ENCODE data around the gene SDHB. TPM values are rescaled to one million over a fixed set of nuclear protein-coding genes. Genes with fewer than 3 reads are reported as not detected.

SDHB gene
- total RNA-seq, 2 donors from 2014 or later = 185 to 240 TPM

DNA sequence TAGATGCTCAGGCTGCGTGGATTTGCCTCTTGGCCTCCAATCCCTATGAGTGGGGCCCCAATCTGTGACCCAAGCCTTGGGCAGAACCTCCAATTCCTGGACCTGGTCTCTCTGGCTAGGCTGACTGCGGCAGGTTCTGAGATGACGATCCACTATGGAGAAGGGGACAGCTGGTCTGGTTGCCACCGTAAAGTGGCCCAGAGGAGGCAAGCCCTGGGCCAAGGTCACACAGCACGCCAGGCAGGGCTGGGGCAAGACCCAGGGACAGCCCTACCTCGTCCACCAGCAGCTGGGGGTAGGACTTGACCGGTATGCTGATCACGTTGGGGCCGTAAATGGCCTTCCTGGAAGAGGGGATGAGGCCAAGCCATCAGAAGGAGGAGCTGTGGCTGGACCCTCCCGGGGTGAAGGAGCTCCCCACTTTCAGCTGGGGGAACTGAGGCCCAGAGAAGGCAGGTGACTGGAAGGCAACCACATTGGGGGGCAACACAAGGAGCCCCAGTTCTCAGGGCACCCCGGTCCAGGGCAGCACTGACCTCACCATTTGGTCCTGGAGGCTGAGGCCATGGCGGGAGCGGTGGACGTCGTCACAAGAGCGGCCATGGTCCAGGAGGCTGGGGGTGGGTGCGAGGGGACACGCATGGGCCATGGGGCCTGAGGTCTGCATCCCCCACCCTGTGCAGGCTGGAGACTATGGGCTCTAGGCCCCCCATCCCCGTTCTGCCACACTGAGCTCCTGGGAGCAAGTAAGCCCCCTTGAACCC lies 51.9 kb downstream of the SDHB start:
- intact Hi-C loops (cut with DNase I, micrococcal nuclease) = no loop called here
- no peak for ATAC-seq
- DNase-seq = no peak

DNA sequence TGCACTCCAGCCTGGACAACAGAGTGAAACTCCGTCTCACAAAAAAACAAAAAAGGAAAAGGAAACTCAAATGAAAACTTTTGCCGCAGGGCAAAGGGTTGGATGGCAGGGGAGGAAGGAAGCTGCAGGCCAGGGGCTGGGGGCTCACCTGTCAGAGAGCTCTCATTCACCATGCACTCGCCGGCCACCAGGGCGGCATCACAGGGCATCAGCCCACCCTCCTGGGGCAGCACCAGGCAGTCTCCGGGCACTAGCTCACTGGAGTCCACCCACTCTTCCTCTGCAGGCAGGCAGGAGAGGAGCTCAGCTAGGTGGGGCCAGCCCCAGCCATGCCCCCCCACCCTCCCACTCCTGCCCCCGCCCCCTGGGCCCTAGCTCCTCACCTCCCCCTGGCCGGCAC lies 54.0 kb downstream of the SDHB start:
- DNase-seq (no peak), ATAC-seq (no peak)
- intact Hi-C loops (cut with DNase I, micrococcal nuclease) = no loop called here

DNA sequence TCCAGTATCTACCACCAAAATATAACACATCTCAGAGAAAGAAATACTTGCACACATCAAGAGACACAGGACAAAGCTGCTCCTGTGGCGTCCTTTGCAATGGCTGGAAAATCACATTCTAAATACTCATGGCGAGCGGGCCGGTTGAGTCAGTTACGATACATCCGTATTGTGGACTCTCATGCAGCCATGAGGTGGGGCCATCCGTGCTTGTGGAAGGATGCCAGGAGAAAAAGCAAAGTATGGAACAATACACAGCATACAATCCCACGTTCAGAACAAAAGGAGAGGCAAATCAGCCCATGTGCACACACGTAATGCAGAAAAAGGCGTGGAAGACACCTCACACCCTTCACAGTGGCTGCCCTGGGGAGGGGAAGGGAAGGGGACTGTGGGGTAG lies 55.2 kb downstream of the SDHB start:
- ATAC-seq = no peak
- DNase-seq = no peak
- intact Hi-C loops (cut with DNase I, micrococcal nuclease) = no loop called here

DNA sequence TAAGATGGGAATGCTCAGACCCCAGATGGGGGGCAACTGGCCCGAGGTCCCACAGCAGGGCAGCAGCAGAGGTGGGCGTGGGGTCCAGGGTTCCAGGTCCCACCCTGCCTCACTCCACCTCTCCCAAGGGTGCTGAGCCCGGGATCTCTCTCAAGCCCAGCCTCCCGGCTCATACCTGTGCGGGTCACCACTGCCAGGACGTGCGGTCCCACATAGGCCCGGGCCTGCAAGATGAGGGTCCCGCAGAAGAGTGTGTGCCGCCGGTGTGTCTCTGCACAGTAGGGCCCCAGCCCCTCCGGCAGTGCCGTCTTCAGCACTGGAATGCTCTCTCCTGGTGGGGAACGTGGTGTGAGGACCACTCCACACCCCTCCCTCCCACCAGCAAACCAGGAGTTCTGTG lies 57.0 kb downstream of the SDHB start:
- ATAC-seq (no peak), DNase-seq (no peak)
- intact Hi-C loops (cut with DNase I, micrococcal nuclease) = no loop called here

DNA sequence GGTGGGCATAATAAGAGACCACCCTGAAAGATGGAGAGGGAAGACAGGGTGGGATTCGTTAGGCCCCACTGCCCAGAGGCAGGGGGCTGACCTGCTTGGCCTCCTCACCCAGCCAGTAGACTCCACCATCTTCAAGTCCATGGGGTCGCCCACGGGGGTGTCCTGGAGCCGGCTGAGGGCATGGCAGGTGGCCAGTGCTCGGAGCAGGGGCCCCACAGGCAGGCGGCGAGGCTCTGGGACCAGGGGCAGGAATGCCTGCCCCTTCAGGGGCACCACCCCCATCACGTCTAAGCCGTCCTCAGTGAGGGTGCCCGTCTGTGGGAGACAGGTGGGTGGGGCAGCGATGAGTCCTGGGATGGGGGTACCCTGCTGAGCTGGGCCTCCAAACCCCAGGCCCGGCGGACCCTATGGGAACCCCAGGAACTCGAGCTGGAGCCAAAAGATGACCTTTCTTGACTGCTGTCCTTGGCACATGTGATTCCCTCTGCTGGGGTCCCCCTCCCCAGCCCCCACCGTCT lies 60.3 kb downstream of the SDHB start:
- intact Hi-C loops (cut with DNase I, micrococcal nuclease) = no loop called here
- DNase-seq (no peak), ATAC-seq (no peak)

DNA sequence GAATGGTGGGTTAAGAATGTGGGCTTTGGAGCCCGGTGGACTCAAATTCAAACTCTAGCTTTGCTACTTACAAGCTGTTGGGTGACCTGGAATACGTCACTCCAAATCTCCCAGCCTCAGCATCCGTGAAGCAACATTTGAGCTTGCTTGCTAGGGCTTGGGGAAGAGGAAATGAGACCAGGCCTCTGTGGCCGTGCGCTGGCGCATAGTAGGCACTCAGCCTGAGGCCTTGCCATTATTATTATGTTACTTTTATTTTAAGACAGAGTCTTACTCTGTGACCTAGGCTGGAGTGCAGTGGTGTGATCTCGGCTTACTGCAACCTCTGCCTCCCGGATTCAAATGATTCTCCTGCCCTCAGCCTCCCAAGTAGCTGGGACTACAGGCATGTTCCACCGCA lies 61.2 kb downstream of the SDHB start:
- DNase-seq = no peak
- intact Hi-C loops (cut with DNase I, micrococcal nuclease) = no loop called here
- no peak for ATAC-seq

DNA sequence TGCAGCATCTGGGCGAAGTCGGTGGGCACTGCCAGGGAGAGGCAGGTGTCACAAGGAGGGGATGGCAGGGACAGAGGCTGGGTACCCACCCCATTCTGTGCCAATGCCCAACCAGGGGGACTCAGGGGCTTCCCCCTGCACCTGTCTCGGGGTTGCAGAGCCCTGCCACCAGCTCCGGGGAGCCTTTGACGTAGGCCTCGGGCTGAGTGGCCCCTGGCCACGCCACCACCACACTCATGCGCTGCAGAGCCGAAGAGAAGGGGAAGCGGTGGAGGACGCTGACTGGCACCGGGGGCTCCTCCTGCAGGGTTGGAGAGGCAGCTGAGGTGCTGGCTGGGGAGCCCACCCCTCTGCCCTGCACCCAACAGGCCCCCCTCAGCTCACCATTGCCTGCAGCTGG lies 61.7 kb downstream of the SDHB start:
- no peak for ATAC-seq

DNA sequence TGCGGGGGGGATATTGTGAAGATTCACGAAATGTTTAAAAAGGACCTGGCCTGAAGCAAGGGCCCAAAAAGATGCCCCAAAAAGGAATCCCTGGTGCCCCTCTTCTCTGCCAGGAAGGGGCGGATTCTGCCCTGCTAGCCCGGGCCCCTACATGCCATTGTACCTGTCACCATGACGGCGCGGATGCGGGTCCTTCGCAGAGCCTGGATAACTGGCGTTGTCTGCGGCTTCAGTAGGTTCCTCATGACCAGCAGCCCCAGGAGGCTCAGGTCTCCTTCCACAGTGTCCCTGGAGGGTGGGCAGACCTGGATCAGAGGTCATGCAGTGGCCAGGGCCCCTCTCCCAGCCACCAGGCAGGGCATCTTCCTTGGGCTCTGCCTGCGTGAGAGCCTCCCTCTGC lies 62.3 kb downstream of the SDHB start:
- no peak for DNase-seq
- intact Hi-C loops (cut with DNase I, micrococcal nuclease) = no loop called here
- no peak for ATAC-seq

More for the DNA sequence above, 61.7 kb downstream of the SDHB start:
- intact Hi-C loops (cut with DNase I, micrococcal nuclease) = no loop called here
- DNase-seq = no peak

DNA sequence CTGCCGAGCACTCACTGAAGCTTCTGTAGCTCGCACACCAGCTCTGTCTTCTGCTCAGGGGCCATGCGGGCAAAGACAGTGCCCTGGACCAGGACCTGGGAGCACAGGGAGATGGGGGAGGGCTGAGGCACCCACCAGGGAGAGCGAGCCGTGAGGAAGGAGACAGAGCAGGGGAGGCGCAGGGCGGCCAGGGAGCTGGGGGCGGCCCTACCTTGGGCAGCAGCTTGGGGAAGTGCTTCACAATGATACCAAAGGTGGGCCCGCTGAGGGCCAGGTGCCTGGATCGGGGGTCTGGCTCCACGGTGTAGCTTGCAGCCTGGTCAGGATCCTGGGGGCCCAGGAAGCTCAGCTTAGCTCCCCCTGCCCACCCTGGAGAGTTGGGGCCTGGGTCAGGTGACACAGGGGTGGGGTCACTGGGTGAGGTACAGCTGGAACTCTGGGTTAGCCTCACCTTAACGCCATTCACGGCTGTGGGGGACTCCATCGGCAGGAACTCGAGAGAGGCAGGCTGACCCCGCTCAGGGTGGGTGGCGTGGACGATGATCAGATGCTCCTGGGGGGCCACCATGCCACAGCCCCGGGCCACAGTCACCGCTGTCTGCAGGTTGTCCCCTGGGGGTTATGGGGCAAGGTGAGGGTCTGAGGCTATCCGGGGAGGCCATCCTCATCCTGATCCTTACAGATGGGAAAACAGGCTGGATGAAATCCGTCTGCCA lies 64.0 kb downstream of the SDHB start:
- ATAC-seq = no peak
- intact Hi-C loops (cut with DNase I, micrococcal nuclease) = no loop called here
- no peak for DNase-seq

DNA sequence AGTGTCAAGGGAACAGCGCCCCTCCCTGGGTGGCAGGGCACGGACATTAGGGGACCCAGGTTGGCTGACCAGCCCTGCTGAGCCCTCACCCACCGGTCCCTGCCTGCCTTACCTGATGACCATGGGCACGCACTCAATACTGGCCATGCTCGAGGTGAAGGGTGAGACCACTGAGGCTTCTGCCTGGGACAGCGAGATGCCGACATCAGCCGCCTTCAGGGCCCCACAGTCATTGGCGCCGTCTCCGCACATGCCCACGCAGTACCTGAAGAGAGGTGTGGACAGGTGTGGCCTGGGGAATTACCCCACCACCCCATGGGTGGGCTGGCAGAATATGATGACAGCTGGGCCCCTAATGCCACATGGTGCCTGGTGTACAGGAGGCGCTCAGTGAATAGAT lies 65.6 kb downstream of the SDHB start:
- intact Hi-C loops (cut with DNase I, micrococcal nuclease) = no loop called here
- no peak for DNase-seq
- ATAC-seq = no peak

DNA sequence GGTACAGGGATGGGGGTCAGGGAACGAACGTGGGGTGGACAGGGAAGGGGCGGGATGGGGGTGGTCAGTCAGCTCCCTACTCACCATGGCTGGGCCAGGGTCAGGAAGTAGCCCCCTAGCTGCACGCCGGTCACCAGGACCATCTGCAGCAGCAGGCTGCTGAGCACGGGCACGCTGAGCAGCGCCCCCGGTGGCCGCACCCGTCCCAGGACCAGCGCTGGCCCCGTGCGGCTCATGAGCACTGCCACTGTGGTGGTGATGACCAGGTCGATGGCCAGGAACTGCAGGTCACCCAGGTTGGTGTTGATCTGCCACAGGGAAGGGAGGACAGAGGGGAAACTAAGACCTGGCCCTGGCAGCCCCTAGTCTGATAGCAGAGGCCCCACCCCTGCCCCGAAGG lies 66.9 kb downstream of the SDHB start:
- no peak for DNase-seq
- ATAC-seq = no peak
- intact Hi-C loops (cut with DNase I, micrococcal nuclease) = no loop called here

DNA sequence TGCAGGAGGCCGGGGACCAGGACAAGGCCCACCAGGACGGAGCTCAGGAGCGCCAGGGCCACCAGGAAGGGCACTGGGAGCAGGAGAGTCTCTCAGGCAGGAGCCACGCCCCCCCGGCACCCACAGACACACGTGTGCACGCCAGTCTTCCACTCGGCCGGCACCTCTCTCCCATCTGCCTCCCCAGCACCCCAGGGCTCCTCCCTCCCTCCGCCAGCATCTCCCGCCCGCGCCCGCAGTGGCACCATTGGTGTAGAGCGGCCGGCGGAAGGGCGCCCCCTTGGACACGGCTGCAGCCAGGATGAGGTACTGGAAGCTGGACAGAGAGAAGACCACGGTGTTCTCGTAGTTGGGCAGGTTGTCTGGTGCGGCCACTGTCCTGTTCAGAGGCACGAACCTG lies 67.3 kb downstream of the SDHB start:
- no peak for ATAC-seq
- intact Hi-C loops (cut with DNase I, micrococcal nuclease) = no loop called here
- no peak for DNase-seq

DNA sequence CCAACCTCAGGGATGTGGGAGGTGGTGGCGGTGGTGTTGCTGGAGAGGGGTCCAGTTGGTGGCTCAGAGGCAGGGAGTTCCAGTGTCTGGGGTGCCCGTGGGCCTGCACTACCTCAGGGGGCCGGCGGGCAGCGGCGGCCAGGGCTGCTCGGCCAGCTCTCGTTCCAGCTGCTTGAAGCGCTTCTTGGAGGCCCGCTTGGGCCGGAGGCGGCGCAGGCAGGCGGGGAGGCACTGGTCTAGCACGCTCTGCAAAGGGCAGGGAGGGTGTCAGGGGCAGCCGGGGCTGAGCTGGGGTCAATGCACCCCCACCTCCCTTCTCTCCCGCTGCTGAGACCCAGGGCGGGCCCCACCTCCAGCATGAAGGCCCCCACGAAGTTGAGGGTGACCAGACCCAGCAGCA lies 67.7 kb downstream of the SDHB start:
- intact Hi-C loops (cut with DNase I, micrococcal nuclease) = no loop called here
- ATAC-seq (no peak), DNase-seq (no peak)

DNA sequence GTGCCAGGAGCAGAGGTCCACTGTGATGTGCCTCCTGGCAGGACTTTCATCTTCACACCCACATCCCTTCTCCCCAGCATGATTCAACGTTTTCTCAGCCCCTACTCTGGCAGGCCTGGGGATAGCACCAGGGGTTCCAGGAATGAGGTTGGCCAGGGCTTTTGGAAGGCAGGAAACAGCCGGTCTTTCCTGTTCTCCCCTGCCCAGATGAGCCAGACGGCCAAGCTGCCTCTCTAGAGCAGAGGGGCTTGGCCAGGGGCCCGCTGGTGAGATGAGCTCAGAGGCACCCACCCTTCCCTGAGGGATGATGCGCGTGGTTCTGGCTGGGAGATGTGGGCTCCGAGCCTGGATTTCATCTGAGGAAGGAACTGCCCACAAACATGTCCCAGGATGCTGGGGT lies 69.1 kb downstream of the SDHB start:
- no peak for ATAC-seq
- peak in 1 of 2 donors; percentile 46 for DNase-seq
- intact Hi-C loops (cut with DNase I, micrococcal nuclease) = no loop called here

DNA sequence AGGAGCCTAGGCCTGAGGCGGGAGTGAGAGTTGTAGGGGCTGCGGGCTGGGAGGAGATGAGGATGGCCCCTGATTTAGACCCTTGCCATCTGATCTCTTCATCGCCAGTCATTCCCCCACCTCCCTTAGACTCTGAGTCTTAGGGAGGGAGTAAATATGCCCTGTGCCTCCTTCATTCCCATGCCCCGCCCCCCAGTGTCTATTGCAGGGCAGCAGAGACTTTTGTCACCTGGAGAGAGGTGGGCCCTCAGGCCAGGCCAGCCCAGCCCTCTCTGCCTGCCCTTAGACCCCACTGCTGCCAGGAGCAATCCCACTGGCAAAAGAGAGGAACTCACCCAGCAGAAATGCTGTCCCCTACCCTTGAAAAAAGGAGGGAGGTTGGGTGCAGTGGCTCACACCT lies 70.2 kb downstream of the SDHB start:
- intact Hi-C loops (cut with DNase I, micrococcal nuclease) = no loop called here
- DNase-seq = no peak
- no peak for ATAC-seq

DNA sequence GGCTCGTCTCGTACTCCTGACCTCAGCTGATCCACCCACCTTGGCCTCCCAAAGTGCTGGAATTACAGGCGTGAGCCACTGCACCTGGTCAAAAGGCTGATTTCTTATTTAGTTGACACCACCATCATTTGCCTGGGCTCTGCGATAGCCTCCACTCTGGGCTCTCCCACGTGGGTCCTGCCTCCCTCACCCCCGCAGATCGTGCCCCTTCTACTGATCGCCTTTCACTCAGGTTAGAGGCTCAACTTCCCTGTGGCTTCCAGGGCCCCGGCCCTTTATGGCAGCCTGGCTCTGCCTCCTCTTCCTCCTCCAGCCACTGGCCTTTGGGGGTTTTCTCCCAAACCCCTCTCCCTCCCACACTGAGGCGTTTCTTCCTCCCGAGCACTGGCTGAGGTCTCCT lies 70.9 kb downstream of the SDHB start:
- DNase-seq (no peak), ATAC-seq (no peak)
- intact Hi-C loops (cut with DNase I, micrococcal nuclease) = no loop called here

DNA sequence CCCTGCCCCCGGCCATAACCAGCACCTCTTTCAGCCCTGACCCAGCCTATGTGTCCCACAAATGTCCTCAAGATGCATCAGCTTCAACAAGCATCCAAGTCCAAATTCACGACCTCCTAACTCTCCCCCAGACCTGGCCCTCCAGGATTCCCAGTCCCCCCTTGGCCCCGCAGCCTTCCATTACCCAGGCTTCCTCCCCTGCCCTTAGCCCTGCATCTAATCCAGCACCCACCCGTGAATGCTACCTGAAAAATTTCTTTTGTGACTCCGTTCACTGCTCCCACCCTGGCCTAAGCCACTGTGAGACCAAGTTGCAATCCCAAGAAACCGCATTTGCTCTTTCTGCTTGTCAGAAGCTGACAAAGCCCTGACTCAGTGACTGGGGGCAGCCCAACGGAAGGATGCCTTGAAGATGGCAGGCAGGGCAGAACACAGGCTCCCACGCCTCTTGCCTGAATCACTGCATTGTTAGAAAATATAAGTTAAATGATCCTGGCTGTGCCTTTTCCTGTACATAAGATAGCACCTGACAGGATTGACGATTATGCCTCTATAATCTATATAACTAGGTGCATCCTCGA lies 72.5 kb downstream of the SDHB start:
- no peak for DNase-seq
- intact Hi-C loops (cut with DNase I, micrococcal nuclease) = no loop called here
- no peak for ATAC-seq

DNA sequence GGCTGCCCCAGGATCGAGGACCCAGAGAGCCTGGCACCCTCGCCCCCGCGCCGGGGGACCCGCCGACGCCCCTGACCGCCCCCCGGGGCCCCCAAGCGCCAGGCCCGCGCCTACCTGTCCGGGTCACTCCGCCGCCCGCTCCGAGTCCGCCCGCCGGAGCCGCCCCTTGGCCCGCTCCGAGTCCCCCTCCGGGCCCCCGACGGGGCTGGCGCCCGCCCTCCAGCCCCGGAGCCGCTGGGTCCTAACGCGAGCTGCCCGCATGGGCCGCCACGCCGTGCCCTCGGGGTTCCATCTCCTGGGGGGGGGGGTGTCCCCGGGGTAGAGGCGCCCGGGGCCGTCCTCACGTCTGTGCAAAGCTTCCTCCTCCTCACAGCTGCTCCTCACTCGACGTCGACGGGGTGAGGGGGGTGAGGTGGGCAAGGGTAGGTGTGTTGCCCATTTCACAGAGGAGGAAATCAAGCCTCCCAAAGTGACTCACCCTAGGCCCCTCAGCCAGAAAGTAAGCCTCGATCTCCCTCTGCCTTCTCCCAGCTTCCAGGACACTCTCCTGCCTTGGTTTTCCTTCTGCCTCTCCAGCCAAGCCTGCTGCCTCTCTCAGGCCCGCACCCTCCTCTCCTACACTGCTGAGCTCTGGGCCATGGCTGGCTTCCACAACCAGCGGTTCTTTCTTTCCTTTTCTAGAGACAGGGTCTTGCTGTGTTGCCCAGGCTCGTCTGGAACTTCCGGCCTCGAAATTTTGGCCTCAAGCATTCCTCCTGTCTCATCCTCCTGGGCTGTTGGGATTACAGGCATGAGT lies 73.2 kb downstream of the SDHB start, which contains the start of gene MFAP2:
Gene MFAP2 (minus strand): TSS at position 148 of the 796 bp plus-strand sequence. CDS start 2,347 bp downstream, outside the sequence.
- no peak for DNase-seq
- intact Hi-C loops (cut with DNase I, micrococcal nuclease) = no loop called here
- ATAC-seq = peak; percentile 25

Data from left colon (tissue), 2 donors.